ENCODE data around the gene SUSD4.

DNA sequence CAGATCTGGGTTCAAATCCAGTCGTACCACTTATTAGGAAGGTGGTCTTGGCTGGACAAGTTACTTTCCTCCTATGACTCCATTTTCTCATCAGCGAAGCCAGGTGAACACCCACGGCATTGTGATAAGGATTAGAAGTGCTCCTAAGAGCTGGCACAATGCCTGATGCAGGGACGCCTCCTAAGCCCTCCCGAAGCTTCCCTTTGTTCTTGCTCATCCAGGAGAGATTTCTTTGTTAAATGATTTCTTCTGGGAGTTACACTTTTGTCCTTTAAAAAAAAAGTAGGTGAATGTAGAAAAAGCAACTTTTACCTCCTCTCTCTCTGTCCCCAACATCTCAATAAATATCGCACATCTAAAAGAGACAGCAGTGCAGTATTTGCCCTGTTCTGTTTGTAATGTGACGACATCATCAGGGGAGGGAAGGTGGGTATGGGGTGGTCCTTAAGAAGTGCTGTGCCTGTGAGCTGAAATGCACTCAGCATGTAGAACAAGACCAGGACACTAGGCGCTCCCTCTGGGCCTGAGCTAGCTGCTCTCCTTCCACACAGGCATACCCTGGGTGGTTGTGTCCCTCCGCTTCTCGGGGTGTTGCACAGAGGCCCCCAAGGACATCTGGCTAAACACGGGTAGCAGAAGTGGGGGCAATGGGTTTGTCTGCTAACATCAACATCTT, 43.9 kb downstream of the SUSD4 start:
- TF ChIP-seq POLR2A (IDR thresholded peaks at IDR 0.05): no peak
- TF ChIP-seq, protein P1, sequence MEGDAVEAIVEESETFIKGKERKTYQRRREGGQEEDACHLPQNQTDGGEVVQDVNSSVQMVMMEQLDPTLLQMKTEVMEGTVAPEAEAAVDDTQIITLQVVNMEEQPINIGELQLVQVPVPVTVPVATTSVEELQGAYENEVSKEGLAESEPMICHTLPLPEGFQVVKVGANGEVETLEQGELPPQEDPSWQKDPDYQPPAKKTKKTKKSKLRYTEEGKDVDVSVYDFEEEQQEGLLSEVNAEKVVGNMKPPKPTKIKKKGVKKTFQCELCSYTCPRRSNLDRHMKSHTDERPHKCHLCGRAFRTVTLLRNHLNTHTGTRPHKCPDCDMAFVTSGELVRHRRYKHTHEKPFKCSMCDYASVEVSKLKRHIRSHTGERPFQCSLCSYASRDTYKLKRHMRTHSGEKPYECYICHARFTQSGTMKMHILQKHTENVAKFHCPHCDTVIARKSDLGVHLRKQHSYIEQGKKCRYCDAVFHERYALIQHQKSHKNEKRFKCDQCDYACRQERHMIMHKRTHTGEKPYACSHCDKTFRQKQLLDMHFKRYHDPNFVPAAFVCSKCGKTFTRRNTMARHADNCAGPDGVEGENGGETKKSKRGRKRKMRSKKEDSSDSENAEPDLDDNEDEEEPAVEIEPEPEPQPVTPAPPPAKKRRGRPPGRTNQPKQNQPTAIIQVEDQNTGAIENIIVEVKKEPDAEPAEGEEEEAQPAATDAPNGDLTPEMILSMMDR (IDR thresholded peaks at IDR 0.05): no peak

Measured in uterus (tissue), 2 donors.